K562 (cell line): ENCODE results near the gene CD44. TPM values are rescaled to one million over a fixed set of nuclear protein-coding genes. Genes with fewer than 3 reads are reported as not detected.

ENCODE experiments used
- ATAC-seq: fragments of 200-7000 bp; cut with Tn5 transposase; 3 replicates; pipeline ENCODE4 v1.9.1; 2020; ENCODE audit warnings: moderate library complexity
- BruUV-seq: library from RNA; stranded (reverse); fragments of 400-500 nt; replicated peaks from 2 replicates; lab custom pipeline; 2021; lab: Mats Ljungman, UMichigan
- CTCF ChIA-PET: fragments of 300-600 bp; formaldehyde crosslinking; extraction: SDS; loops from one replicate; lab custom pipeline; 2021; ENCODE audit warnings: low intra/inter-chr PET ratio; lab: Yijun Ruan, JAX
- POLR2A ChIA-PET: fragments of 300-600, 350-650 bp; sonication (Branson Sonifier 250); formaldehyde crosslinking; extraction: SDS; loops from one replicate; lab custom pipeline; 2021; ENCODE audit warnings: antibody characterized with exemption, inconsistent platforms; lab: Yijun Ruan, JAX
- DNase-seq, 4 experiments: peaks; one replicate each; pipeline versions ENCODE4 v3.0.0 to v3.0.0-alpha.2; 2011 to 2018; ENCODE audit warnings: low spot score in 3 of 4, mixed read lengths in 3 of 4; ENCODE audit errors: extremely low read depth in 1 of 4
- FAIRE-seq: peaks from 2 replicates; lab custom pipeline; 2011; peaks lifted over from hg19 to GRCh38; lab: Jason Lieb, UNC
- H2AFZ ChIP-seq: 2 replicates; pipeline ENCODE4 v1.6.0; 2011; ENCODE audit warnings: low read depth, low read length, control low read depth, inconsistent platforms
- H3K27ac ChIP-seq: fragments of 200-600 bp; 3 replicates; pipeline ENCODE4 v1.8.0; 2011; ENCODE audit warnings: low read depth, mild to moderate bottlenecking, control low read depth, inconsistent platforms, low read length, moderate library complexity, mixed read lengths; ENCODE audit errors: extremely low read depth
- H3K27me3 ChIP-seq, 2 experiments: fragments of 300-600 bp in 1 of 2; 2 replicates in 1 of 2; 3 replicates in 1 of 2; pipeline versions ENCODE4 v1.6.0 to v1.8.0; 2011; ENCODE audit warnings: inconsistent platforms in 2 of 2, low read length in 2 of 2, mild to moderate bottlenecking in 1 of 2, mixed read lengths in 1 of 2, moderate library complexity in 1 of 2; ENCODE audit not compliant: control insufficient read depth in 2 of 2, insufficient read depth in 2 of 2
- H3K36me3 ChIP-seq: fragments of 300-600 bp; 3 replicates; pipeline ENCODE4 v1.8.0; 2011; ENCODE audit warnings: mild to moderate bottlenecking, low read length, inconsistent platforms; ENCODE audit not compliant: control insufficient read depth, insufficient read depth
- H3K4me1 ChIP-seq, 2 experiments: fragments of 200-600 bp in 1 of 2; replicated peaks in 1 of 2; 2 replicates in 1 of 2; 3 replicates in 1 of 2; pipeline versions ENCODE4 v1.5.1 to v1.8.0; 2011; ENCODE audit warnings: inconsistent platforms in 2 of 2, low read length in 2 of 2, mild to moderate bottlenecking in 1 of 2, mixed read lengths in 1 of 2, moderate library complexity in 1 of 2; ENCODE audit not compliant: control insufficient read depth in 2 of 2, insufficient read depth in 2 of 2
- H3K4me2 ChIP-seq: 2 replicates; pipeline ENCODE4 v1.6.1; 2011; ENCODE audit warnings: low read length, control low read depth, inconsistent platforms, mixed read lengths; ENCODE audit not compliant: insufficient read depth
- H3K4me3 ChIP-seq: fragments of 200-600 bp; sonication (generic), shearing (Covaris generic); 2 replicates; pipeline ENCODE4 v1.5.1; 2016; ENCODE audit warnings: control low read depth, inconsistent platforms
- H3K79me2 ChIP-seq: fragments of 200-600 bp; 3 replicates; pipeline ENCODE4 v1.8.0; 2011; ENCODE audit warnings: low read length, inconsistent platforms; ENCODE audit not compliant: control insufficient read depth, insufficient read depth
- H3K9ac ChIP-seq, 2 experiments: 2 replicates each; pipeline versions ENCODE4 v1.6.0 to v1.6.1; 2011; ENCODE audit warnings: low read depth in 2 of 2, low read length in 2 of 2, control low read depth in 1 of 2, inconsistent platforms in 1 of 2, mild to moderate bottlenecking in 1 of 2, mixed read lengths in 1 of 2; ENCODE audit not compliant: insufficient read depth in 1 of 2
- H3K9me1 ChIP-seq: one replicate; pipeline ENCODE4 v1.6.0; 2011; ENCODE audit warnings: inconsistent platforms, mild to moderate bottlenecking, low read length, moderate library complexity; ENCODE audit not compliant: control insufficient read depth, insufficient read depth
- H3K9me3 ChIP-seq: replicated peaks from 2 replicates; pipeline ENCODE4 v1.5.1; 2011; ENCODE audit warnings: low read depth, low read length, inconsistent platforms; ENCODE audit not compliant: control insufficient read depth, insufficient read depth
- H4K20me1 ChIP-seq: replicated peaks from 2 replicates; pipeline ENCODE4 v1.6.1; 2011; ENCODE audit warnings: low read length, inconsistent platforms, mixed read lengths; ENCODE audit not compliant: control insufficient read depth, insufficient read depth
- CHD2 ChIP-seq: IDR thresholded peaks from 2 replicates; pipeline ENCODE4 v1.6.1; 2011; ENCODE audit warnings: low read depth, low read length
- ETV1 ChIP-seq: fragments of 450-650 bp; conservative IDR thresholded peaks from 2 replicates; pipeline ENCODE4 v1.6.1; 2016; ENCODE audit warnings: missing genetic modification characterization, control low read depth, low read depth, missing compliant biosample characterization
- ILF3 ChIP-seq: fragments of 450-650 bp; IDR thresholded peaks from 2 replicates; pipeline ENCODE4 v1.6.1; 2018; ENCODE audit warnings: antibody characterized with exemption, mild to moderate bottlenecking, moderate library complexity, borderline replicate concordance
- NFIC ChIP-seq: fragments of 450-650 bp; IDR thresholded peaks from 2 replicates; pipeline ENCODE4 v1.6.1; 2017; ENCODE audit warnings: mild to moderate bottlenecking, inconsistent platforms
- THAP7 ChIP-seq: fragments of 250-450 bp; sonication (Bioruptor Pico); IDR thresholded peaks from 2 replicates; pipeline ENCODE4 v1.5.0; 2021
- VEZF1 ChIP-seq: fragments of 200-800 bp; sonication (Bioruptor generic); IDR thresholded peaks from 2 replicates; pipeline ENCODE4 v1.6.1; 2017; ENCODE audit warnings: missing genetic modification characterization, missing compliant biosample characterization
- ZC3H8 ChIP-seq: fragments of 450-650 bp; IDR thresholded peaks from 2 replicates; pipeline ENCODE4 v1.6.1; 2017
- ZNF589 ChIP-seq: fragments of 200-800 bp; sonication (Bioruptor generic); IDR thresholded peaks from 2 replicates; pipeline ENCODE4 v1.6.1; 2016; ENCODE audit warnings: low read depth, missing genetic modification characterization, missing compliant biosample characterization
- ZNF655 ChIP-seq: fragments of 250-450 bp; sonication (Bioruptor Pico); IDR thresholded peaks from 2 replicates; pipeline ENCODE4 v1.5.0; 2021
- WGBS: fragments of 100-300 bp; shearing (Covaris generic); methylation state at CpG from one replicate; pipeline ENCODE4 v1.1.6; 2016; ENCODE audit warnings: low coverage, mixed read lengths; ENCODE audit not compliant: insufficient coverage; ENCODE audit errors: missing lambda C conversion rate; 5-methylcytosine and 5-hydroxymethylcytosine counted together
- in situ Hi-C: fragments of 300-500 bp; cut with MboI; formaldehyde crosslinking; loops from 4 replicates; pipeline ENCODE4 v1.15.0; 2018; ENCODE audit warnings: inconsistent platforms, mixed read lengths
- intact Hi-C: fragments of 100-400 bp; cut with micrococcal nuclease; formaldehyde crosslinking; loops from 2 replicates; pipeline ENCODE4 v1.14.2; 2022
- polyA plus RNA-seq, 8 experiments: library from polyadenylated mRNA; depleted of rRNA in 4 of 8; stranded (reverse) in 5 of 8; unstranded in 3 of 8; fragments of >200 nt; fragmentation: Nextera tagmentation in 2 of 8; fragmentation: Illumina TruSeq in 1 of 8; extraction: Ambion mirVana in 2 of 8; extraction: Trizol in 1 of 8; gene quantifications; 2 replicates each; pipeline versions ENCODE4 v1.2.1 to v1.2.3, GENCODE V29; 2011 to 2014; ENCODE audit warnings: inconsistent platforms in 1 of 8, missing spikeins in 1 of 8
- total RNA-seq, 7 experiments: library from RNA; depleted of rRNA in 6 of 7; stranded (reverse); fragments of >200 nt in 6 of 7; fragmentation: Illumina TruSeq in 2 of 7; extraction: Trizol in 2 of 7; gene quantifications; 2 replicates each; pipeline versions ENCODE4 v1.2.1 to v1.2.3, GENCODE V29; 2011 to 2021; ENCODE audit warnings: low replicate concordance in 1 of 7

Gene CD44
- total and polyA plus RNA-seq, 9 of the 15 experiments (the other 6 are each of a cell fraction or from before 2014, with no cell fraction given): 1.2 to 13.9 (median 3.0) TPM

GRCh38 chr11:35144806-35145205 lies 5.8 kb downstream of the CD44 start:
- Histone ChIP-seq H3K4me2 (no peak overlapping the region), H3K36me3 (no peaks in the 10 kb centered on the region), H4K20me1 (no peaks in the 10 kb centered on the region; the same call in 1 of the 2 replicates), H3K9ac (no peak overlapping the region), H3K9me3 (no peaks in the 10 kb centered on the region)
- POLR2A ChIA-PET: no interaction called here
- intact Hi-C loops: loop anchor here (5.0 kb wide), 1 partner anchor 148 kb away; no protein-coding TSS in a partner anchor
- TF ChIP-seq ZNF655 (CRISPR knock-in tag) (no peak), CHD2 (no peak), ZNF589 (CRISPR knock-in tag) (no peak), ZC3H8 (no peak), VEZF1 (CRISPR knock-in tag) (no peak), ETV1 (tag) (no peak), ILF3 (no peak), THAP7 (CRISPR knock-in tag) (no peak), NFIC (no peak)
- TF ChIP-seq, all 486 proteins: peak for 0
- CTCF ChIA-PET: no interaction called here
- Histone ChIP-seq H3K9me1 (no peaks in the 10 kb centered on the region), H3K27me3 (peaks cover 10 to 22% of the 10 kb centered on the region in 2 experiments; a peak in 4 of 5 replicates), H3K4me1 (no peaks in the 10 kb centered on the region), H3K4me3 (no peak overlapping the region), H2AFZ (no peak overlapping the region), H3K27ac (no peak overlapping the region), H3K79me2 (no peaks in the 10 kb centered on the region)
- ATAC-seq: no peak
- no peak for FAIRE-seq
- no TSS peak for BruUV-seq
- in situ Hi-C loops: no loop called here
- WGBS: 7% methylated on average over 1 of the region's 1 CpG
- DNase-seq: no peak
